Ovary (tissue), 9 donors: ENCODE results near the gene NAV1. TPM values are rescaled to one million over a fixed set of nuclear protein-coding genes. Genes with fewer than 3 reads are reported as not detected.

Experiments used
- DNase-seq, 5 donors: peaks; one replicate each; pipeline ENCODE4 v3.0.0-alpha.2; 2019 to 2020
- H3K27ac ChIP-seq, 2 donors: fragments of 200-600 bp; one replicate each; pipeline versions ENCODE4 v1.5.1 to v1.8.0; 2019 to 2022
- H3K27me3 ChIP-seq: fragments of 200-600 bp; one replicate; pipeline ENCODE4 v1.8.0; 2022
- H3K36me3 ChIP-seq: fragments of 200-600 bp; sonication (generic); one replicate; pipeline ENCODE4 v1.5.1; 2019
- H3K4me1 ChIP-seq: one replicate; pipeline ENCODE4 v1.8.1; 2013; ENCODE audit warnings: mild to moderate bottlenecking, moderate library complexity; ENCODE audit not compliant: insufficient read depth
- H3K4me3 ChIP-seq: fragments of 200-600 bp; sonication (generic); one replicate; pipeline ENCODE4 v1.5.1; 2017
- H3K9me3 ChIP-seq, 2 donors: fragments of 200-600 bp in 1 of 2; sonication (generic) in 1 of 2; one replicate each; pipeline versions ENCODE4 v1.5.1 to v1.8.1; 2013 to 2019; ENCODE audit warnings: mild to moderate bottlenecking in 1 of 2, moderate library complexity in 1 of 2
- EP300 ChIP-seq: sonication (generic); formaldehyde crosslinking; IDR thresholded peaks from one replicate; pipeline ENCODE4 v1.6.1; 2017; ENCODE audit warnings: antibody characterized with exemption
- POLR2A ChIP-seq: fragments of 450-650 bp; IDR thresholded peaks from one replicate; pipeline ENCODE4 v1.6.1; 2017; ENCODE audit warnings: antibody characterized with exemption, mild to moderate bottlenecking, moderate library complexity
- WGBS, 3 donors: extraction: QIAGEN DNeasy Blood & Tissue Kit in 1 of 3; methylation state at CpG; one replicate each; pipeline versions ENCODE4 v1.1.5 to v1.1.7; 2013 to 2017; 5-methylcytosine and 5-hydroxymethylcytosine counted together
- intact Hi-C, 4 donors: fragments of 100-400 bp; cut with DNase I; formaldehyde crosslinking; loops; one replicate each; pipeline versions ENCODE4 v1.11.0 to v1.15.1; 2022 to 2023
- polyA plus RNA-seq, 2 donors: library from polyadenylated mRNA; stranded (reverse); fragments of 200-250 nt in 1 of 2; fragments of 350-450 nt in 1 of 2; fragmentation: Illumina TruSeq in 1 of 2; extraction: RNeasy Lipid Tissue Mini Kit (QIAGEN cat#74804) in 1 of 2; gene quantifications; one replicate each; pipeline ENCODE4 v1.2.3, GENCODE V29; 2013 to 2014
- total RNA-seq, 7 donors: library from RNA; depleted of rRNA in 2 of 7; stranded (reverse); fragments of >200 nt in 2 of 7; fragmentation: NEBNext Ultra II Directional in 3 of 7; extraction: Animal tissue kit (Norgen Biotek cat#: 25700) in 3 of 7; gene quantifications; one replicate each; pipeline versions ENCODE4 v1.1.0 to v1.2.4, GENCODE V29; 2016 to 2023
- TF ChIP-seq, protein P1 (sequence below), 3 donors: fragments of 450-650 bp in 2 of 3; fragments of 200-600 bp in 1 of 3; IDR thresholded peaks; one replicate each; pipeline versions ENCODE4 v1.5.1 to v1.8.0; 2016 to 2022; ENCODE audit warnings: antibody characterized with exemption in 3 of 3, mild to moderate bottlenecking in 1 of 3
- donor health status: DM: no; HTN: no; CAD: no; lungs with moderate emphysema.
- donor health status: DM: no; HTN: no; CAD: no.
- donor health status: Bipolar disorder and iron deficiency.
- donor health status: DM: yes; HTN: yes; CAD: no.
- donor health status: DM: no; HTN: no; CAD: no.
- donor health status: DM: yes; HTN: yes; CAD: no.

The NAV1 gene
- total and polyA plus RNA-seq, 9 donors: 3.4 to 19.6 (median 11.3) TPM

DNA sequence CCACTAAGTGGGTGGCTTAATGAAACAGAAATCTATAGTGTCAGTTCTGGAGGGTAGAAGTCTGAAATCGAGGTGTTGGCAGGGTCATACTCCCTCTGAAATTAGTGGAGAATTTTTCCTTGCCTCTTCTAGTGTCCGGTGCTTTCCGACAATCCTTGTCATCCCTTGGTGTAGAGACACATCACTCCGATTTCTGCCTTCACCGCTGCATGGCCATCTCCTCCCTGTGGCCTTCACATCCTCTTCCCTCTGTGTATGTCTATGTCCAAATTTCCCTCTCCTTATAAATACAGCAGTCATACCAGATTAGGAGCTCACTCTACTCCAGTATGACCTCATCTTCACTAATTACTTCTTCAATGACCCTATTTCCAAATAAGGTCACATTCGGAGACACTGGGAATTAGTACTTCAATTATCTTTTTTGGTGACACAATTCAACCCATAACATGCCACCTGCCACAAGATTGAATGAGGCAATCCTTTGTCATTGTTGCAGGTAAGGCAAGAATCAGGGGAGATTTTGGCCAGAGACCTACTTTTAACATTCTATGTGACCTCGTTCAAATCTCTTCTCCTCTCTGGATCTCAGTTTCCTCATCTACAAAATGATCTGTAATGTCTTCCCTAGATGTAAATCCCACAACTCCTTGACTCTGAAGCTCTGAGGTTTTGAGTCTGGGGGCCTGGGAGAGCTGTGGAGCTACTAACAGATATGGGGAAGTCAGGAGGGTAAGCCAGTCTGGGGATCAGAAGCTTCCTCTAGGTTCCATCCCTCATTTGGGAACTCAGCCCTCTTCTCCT is 16.1 kb downstream of the NAV1 start:
- H3K27ac ChIP-seq: no peak overlapping the region
- TF ChIP-seq, protein P1, sequence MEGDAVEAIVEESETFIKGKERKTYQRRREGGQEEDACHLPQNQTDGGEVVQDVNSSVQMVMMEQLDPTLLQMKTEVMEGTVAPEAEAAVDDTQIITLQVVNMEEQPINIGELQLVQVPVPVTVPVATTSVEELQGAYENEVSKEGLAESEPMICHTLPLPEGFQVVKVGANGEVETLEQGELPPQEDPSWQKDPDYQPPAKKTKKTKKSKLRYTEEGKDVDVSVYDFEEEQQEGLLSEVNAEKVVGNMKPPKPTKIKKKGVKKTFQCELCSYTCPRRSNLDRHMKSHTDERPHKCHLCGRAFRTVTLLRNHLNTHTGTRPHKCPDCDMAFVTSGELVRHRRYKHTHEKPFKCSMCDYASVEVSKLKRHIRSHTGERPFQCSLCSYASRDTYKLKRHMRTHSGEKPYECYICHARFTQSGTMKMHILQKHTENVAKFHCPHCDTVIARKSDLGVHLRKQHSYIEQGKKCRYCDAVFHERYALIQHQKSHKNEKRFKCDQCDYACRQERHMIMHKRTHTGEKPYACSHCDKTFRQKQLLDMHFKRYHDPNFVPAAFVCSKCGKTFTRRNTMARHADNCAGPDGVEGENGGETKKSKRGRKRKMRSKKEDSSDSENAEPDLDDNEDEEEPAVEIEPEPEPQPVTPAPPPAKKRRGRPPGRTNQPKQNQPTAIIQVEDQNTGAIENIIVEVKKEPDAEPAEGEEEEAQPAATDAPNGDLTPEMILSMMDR (IDR thresholded peaks at IDR 0.05): no peak
- TF ChIP-seq POLR2A (no peak), EP300 (no peak)
- intact Hi-C loops: no loop called here
- no peaks in the 10 kb centered on the region for H3K27me3 ChIP-seq
- H3K4me3 ChIP-seq: no peak overlapping the region
- H3K9me3 ChIP-seq: no peaks in the 10 kb centered on the region
- 85 to 93% (median 91%) methylated on average over 7 of the region's 7 CpGs for WGBS, 3 donors
- DNase-seq: no peak
- H3K4me1 ChIP-seq: no peaks in the 10 kb centered on the region
- H3K36me3 ChIP-seq: no peaks in the 10 kb centered on the region

DNA sequence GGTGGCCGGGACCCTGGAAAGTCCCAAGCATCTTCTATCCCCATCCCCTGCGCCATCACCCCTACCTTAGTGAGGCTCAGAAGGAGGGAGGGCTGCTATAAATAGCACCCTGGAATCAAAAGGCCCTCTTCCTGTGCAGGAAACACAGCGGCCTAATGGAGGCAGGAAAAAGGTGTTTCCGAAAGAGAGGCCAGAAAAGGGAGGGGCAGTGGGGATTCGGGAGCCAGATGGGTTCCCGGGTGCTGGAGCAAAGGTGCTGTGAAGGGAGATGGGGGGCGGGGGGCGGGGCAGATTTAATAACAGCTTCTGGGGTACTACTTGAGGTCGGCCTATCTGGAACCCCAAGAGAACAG is 16.6 kb downstream of the NAV1 start:
- Histone ChIP-seq H3K4me3 (no peak overlapping the region), H3K27me3 (no peaks in the 10 kb centered on the region), H3K36me3 (no peaks in the 10 kb centered on the region), H3K9me3 (no peaks in the 10 kb centered on the region), H3K27ac (no peak overlapping the region), H3K4me1 (no peaks in the 10 kb centered on the region)
- TF ChIP-seq, protein P1 (IDR thresholded peaks at IDR 0.05): no peak
- TF ChIP-seq EP300: no peak
- no peak for TF ChIP-seq POLR2A
- intact Hi-C loops: no loop called here
- 69 to 87% (median 76%) methylated on average over 9 of the region's 9 CpGs for WGBS, 3 donors
- DNase-seq: no peak

DNA sequence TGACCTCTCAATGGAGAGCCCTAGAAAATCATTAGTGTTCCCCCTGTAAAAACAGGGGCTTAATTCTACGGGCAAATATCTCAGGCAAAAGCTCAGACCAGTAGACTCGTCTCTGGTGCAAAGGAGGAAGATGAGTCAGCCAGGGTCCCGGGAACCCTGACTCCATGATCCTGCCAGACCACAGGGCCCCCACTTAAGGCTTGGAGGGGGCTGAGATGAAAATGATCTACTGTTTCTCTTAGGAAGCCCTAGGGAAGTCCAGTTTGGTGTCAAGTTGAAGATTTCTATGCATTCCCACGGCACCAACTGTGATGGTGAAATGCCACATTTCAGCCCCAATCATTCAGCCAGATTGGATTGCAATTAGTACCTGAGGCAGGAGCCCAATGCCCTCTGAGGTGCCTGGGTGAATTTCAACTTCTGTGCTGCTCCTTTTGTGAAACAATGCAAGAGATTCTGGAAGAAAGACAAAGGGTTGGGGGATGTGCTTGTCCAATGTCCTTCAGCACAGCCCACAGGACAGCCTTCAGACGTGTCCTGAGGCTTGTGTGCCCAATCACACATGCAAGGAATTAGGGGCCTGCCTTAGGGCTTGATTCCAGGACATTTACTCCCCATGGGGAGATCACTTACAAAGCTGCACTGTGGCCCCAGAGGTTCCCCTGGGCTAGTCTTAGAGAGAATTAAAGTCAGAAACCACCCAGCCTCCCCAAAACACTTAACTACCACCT is 18.1 kb downstream of the NAV1 start:
- WGBS, 3 donors: 63 to 71% (median 69%) methylated on average over 5 of the region's 5 CpGs
- no peak overlapping the region for H3K27ac ChIP-seq
- no peak for DNase-seq

DNA sequence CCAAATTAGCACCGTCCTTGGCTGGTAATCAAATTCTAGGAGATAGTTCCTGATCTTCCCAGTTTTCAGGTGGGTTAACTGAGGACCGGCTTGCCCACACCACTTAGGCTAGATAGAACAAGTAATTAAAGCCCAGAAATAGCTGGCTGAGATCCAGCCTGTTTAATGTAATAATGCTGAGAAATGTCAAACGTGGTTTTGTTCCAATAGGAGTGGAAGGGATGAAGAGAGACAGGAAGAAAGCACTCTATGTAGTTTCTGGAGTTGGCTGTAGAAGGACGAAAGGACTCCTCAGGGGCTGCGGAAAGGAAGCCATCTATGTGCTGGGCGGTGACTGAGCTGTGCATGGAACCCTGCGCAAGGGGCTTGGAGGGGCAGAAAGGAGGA is 18.6 kb downstream of the NAV1 start:
- intact Hi-C loops: loop anchor here in 1 of 4 donors (2.0 kb wide), 1 partner anchor 147 kb away; no protein-coding TSS in a partner anchor
- WGBS, 3 donors: 67 to 72% (median 69%) methylated on average over 7 of the region's 7 CpGs
- Histone ChIP-seq H3K9me3 (no peaks in the 10 kb centered on the region), H3K27me3 (no peaks in the 10 kb centered on the region), H3K4me3 (no peak overlapping the region), H3K36me3 (no peaks in the 10 kb centered on the region), H3K27ac (no peak overlapping the region), H3K4me1 (no peaks in the 10 kb centered on the region)
- TF ChIP-seq, protein P1 (IDR thresholded peaks at IDR 0.05): no peak
- no peak for DNase-seq

More for the DNA sequence above, 18.1 kb downstream of the NAV1 start:
- no peaks in the 10 kb centered on the region for H3K4me1 ChIP-seq
- no peaks in the 10 kb centered on the region for H3K9me3 ChIP-seq
- no peaks in the 10 kb centered on the region for H3K27me3 ChIP-seq
- TF ChIP-seq EP300 (no peak), POLR2A (no peak)
- TF ChIP-seq, protein P1 (IDR thresholded peaks at IDR 0.05): no peak
- no peak overlapping the region for H3K4me3 ChIP-seq
- H3K36me3 ChIP-seq: no peaks in the 10 kb centered on the region
- intact Hi-C loops: loop anchor here in 1 of 4 donors (2.0 kb wide), 1 partner anchor 148 kb away; no protein-coding TSS in a partner anchor
